H9 (cell line): ENCODE measurements around the gene TANK. TPM values are rescaled to one million over a fixed set of nuclear protein-coding genes. Genes with fewer than 3 reads are reported as not detected.

Experiments
- DNase-seq: peaks from one replicate; pipeline ENCODE4 v3.0.0-alpha.2; 2017
- H2AFZ ChIP-seq: one replicate; pipeline ENCODE4 v1.6.1; 2013; ENCODE audit warnings: mild to moderate bottlenecking, low read length, control low read depth, moderate library complexity
- H2AK5ac ChIP-seq: 2 replicates; pipeline ENCODE4 v1.6.1; 2013; ENCODE audit warnings: low read length, control low read depth, mixed read lengths; ENCODE audit not compliant: insufficient read length
- H2BK120ac ChIP-seq: one replicate; pipeline ENCODE4 v1.6.1; 2013; ENCODE audit warnings: low read depth, mild to moderate bottlenecking, low read length, control low read depth, inconsistent platforms; ENCODE audit not compliant: poor library complexity, severe bottlenecking
- H2BK12ac ChIP-seq: 2 replicates; pipeline ENCODE4 v1.6.1; 2013; ENCODE audit warnings: low read length, control low read depth, mixed read lengths, low read depth; ENCODE audit not compliant: insufficient read length
- H2BK15ac ChIP-seq: 2 replicates; pipeline ENCODE4 v1.6.1; 2013; ENCODE audit warnings: low read depth, low read length, control low read depth
- H2BK20ac ChIP-seq: one replicate; pipeline ENCODE4 v1.6.1; 2013; ENCODE audit warnings: low read depth, mild to moderate bottlenecking, low read length, control low read depth, inconsistent platforms; ENCODE audit not compliant: poor library complexity, severe bottlenecking
- H2BK5ac ChIP-seq: 2 replicates; pipeline ENCODE4 v1.6.1; 2013; ENCODE audit warnings: low read length, control low read depth, mixed read lengths; ENCODE audit not compliant: insufficient read length
- H3K14ac ChIP-seq: 2 replicates; pipeline ENCODE4 v1.6.1; 2013; ENCODE audit warnings: low read length, control low read depth; ENCODE audit not compliant: insufficient read depth
- H3K18ac ChIP-seq: 2 replicates; pipeline ENCODE4 v1.6.1; 2013; ENCODE audit warnings: low read depth, mild to moderate bottlenecking, mixed read lengths, low read length, control low read depth; ENCODE audit not compliant: insufficient read length
- H3K23ac ChIP-seq: 2 replicates; pipeline ENCODE4 v1.6.1; 2013; ENCODE audit warnings: low read length, control low read depth, mixed read lengths, low read depth; ENCODE audit not compliant: insufficient read length
- H3K23me2 ChIP-seq: 2 replicates; pipeline ENCODE4 v1.6.1; 2013; ENCODE audit warnings: low read depth, mild to moderate bottlenecking, mixed read lengths, low read length, control low read depth; ENCODE audit not compliant: insufficient read length, poor library complexity, severe bottlenecking
- H3K27ac ChIP-seq: 2 replicates; pipeline ENCODE4 v1.5.1; 2013; ENCODE audit warnings: low read length, control low read depth, mixed read lengths, low read depth; ENCODE audit not compliant: insufficient read length
- H3K27me3 ChIP-seq: 2 replicates; pipeline ENCODE4 v1.6.1; 2013; ENCODE audit warnings: low read length, control low read depth, inconsistent platforms; ENCODE audit not compliant: insufficient read depth
- H3K4ac ChIP-seq: 2 replicates; pipeline ENCODE4 v1.6.1; 2013; ENCODE audit warnings: low read depth, mild to moderate bottlenecking, control low read depth, inconsistent platforms, low read length, moderate library complexity
- H3K4me1 ChIP-seq: 2 replicates; pipeline ENCODE4 v1.6.1; 2013; ENCODE audit warnings: low read length, control low read depth, inconsistent platforms; ENCODE audit not compliant: insufficient read depth
- H3K4me2 ChIP-seq: 2 replicates; pipeline ENCODE4 v1.6.1; 2013; ENCODE audit warnings: low read length, control low read depth, mixed read lengths; ENCODE audit not compliant: insufficient read length, insufficient read depth
- H3K56ac ChIP-seq: 2 replicates; pipeline ENCODE4 v1.6.1; 2013; ENCODE audit warnings: low read depth, mild to moderate bottlenecking, mixed read lengths, low read length, control low read depth; ENCODE audit not compliant: insufficient read length
- H3K79me1 ChIP-seq: 2 replicates; pipeline ENCODE4 v1.6.1; 2013; ENCODE audit warnings: low read depth, mild to moderate bottlenecking, moderate library complexity, low read length, control low read depth, inconsistent platforms; ENCODE audit not compliant: insufficient read depth, poor library complexity, severe bottlenecking
- H3K79me2 ChIP-seq: 2 replicates; pipeline ENCODE4 v1.6.1; 2013; ENCODE audit warnings: low read length, control low read depth, inconsistent platforms; ENCODE audit not compliant: insufficient read depth
- H3K9ac ChIP-seq: 2 replicates; pipeline ENCODE4 v1.6.1; 2013; ENCODE audit warnings: low read length, control low read depth, mixed read lengths; ENCODE audit not compliant: insufficient read length; ENCODE audit errors: extremely low read depth
- H3K9me3 ChIP-seq: one replicate; pipeline ENCODE4 v1.6.1; 2013; ENCODE audit warnings: low read depth, low read length, inconsistent platforms; ENCODE audit not compliant: control insufficient read depth
- H3T11ph ChIP-seq: one replicate; pipeline ENCODE4 v1.6.1; 2013; ENCODE audit warnings: mild to moderate bottlenecking, low read length, control low read depth, inconsistent platforms
- H4K20me1 ChIP-seq: one replicate; pipeline ENCODE4 v1.6.1; 2013; ENCODE audit not compliant: control insufficient read depth, insufficient read length, insufficient read depth
- H4K5ac ChIP-seq: 2 replicates; pipeline ENCODE4 v1.6.1; 2013; ENCODE audit warnings: low read depth, mild to moderate bottlenecking, mixed read lengths, low read length, control low read depth; ENCODE audit not compliant: insufficient read length
- H4K8ac ChIP-seq: replicated peaks from 2 replicates; pipeline ENCODE4 v1.6.1; 2013; ENCODE audit warnings: low read length, control low read depth, mixed read lengths, low read depth; ENCODE audit not compliant: insufficient read length
- H4K91ac ChIP-seq: 2 replicates; pipeline ENCODE4 v1.6.1; 2013; ENCODE audit warnings: low read depth, mild to moderate bottlenecking, moderate library complexity, mixed read lengths, low read length, control low read depth; ENCODE audit not compliant: insufficient read length
- H3K27ac Mint-ChIP-seq, 3 experiments: 2 replicates in 2 of 3; 3 replicates in 1 of 3; pipeline ENCODE4 v1.8.0; 2020 to 2021; ENCODE audit warnings: mixed read lengths in 3 of 3, mild to moderate bottlenecking in 1 of 3, moderate library complexity in 1 of 3
- H3K27me3 Mint-ChIP-seq: 2 replicates; pipeline ENCODE4 v1.8.0; 2021; ENCODE audit warnings: low read depth, mild to moderate bottlenecking, moderate library complexity, mixed read lengths
- H3K36me3 Mint-ChIP-seq, 3 experiments: 2 replicates in 2 of 3; 3 replicates in 1 of 3; pipeline ENCODE4 v1.8.0; 2020 to 2021; ENCODE audit warnings: low read depth in 3 of 3, mixed read lengths in 3 of 3; ENCODE audit not compliant: insufficient read depth in 1 of 3
- H3K4me1 Mint-ChIP-seq, 2 experiments: 2 replicates each; pipeline ENCODE4 v1.8.0; 2020; ENCODE audit warnings: mixed read lengths in 2 of 2
- H3K4me3 Mint-ChIP-seq, 2 experiments: 2 replicates in 1 of 2; 3 replicates in 1 of 2; pipeline ENCODE4 v1.8.0; 2020 to 2021; ENCODE audit warnings: mild to moderate bottlenecking in 2 of 2, mixed read lengths in 2 of 2, moderate library complexity in 1 of 2
- H3K9me3 Mint-ChIP-seq, 2 experiments: 2 replicates in 1 of 2; 3 replicates in 1 of 2; pipeline ENCODE4 v1.8.0; 2020; ENCODE audit warnings: mild to moderate bottlenecking in 2 of 2, mixed read lengths in 2 of 2, moderate library complexity in 1 of 2
- WGBS: extraction: QIAGEN DNeasy Blood & Tissue Kit; methylation state at CpG from one replicate; pipeline ENCODE4 v1.1.7; 2013; ENCODE audit warnings: missing lambda C conversion rate, low lambda C conversion rate, mixed read lengths; ENCODE audit not compliant: insufficient read length; ENCODE audit errors: extremely low coverage; 5-methylcytosine and 5-hydroxymethylcytosine counted together
- total RNA-seq: library from RNA; stranded (reverse); gene quantifications from 2 replicates; pipeline ENCODE4 v1.2.1, GENCODE V29; 2021
- TF ChIP-seq, protein P1 (sequence below): fragments of 200-600 bp; sonication (generic); conservative IDR thresholded peaks from 3 replicates; pipeline ENCODE4 v1.8.0; 2021; ENCODE audit warnings: antibody characterized with exemption, mild to moderate bottlenecking

Gene TANK
- total RNA-seq, 1 experiment from 2014 or later, result 23.9 TPM

DNA sequence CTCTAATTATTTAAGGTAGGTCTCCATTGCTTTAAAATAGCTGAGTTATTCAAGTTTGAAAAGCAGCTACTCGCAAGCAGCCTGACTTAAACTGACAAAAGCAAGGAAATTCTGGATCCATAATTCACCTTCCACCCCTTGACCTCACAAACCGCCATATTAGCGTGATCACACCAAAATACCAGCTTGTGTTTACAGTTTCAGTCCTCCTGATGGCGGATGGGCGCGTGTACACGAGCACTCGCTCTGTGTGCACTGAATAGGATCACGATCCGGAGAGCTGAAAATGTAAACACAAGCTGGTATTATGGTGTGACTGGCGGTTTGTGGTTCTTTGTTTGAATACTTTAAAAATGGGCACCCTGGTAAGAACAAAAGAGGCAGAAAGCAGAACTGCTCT lies 105.6 kb downstream of the TANK start:
- H2AK5ac ChIP-seq, result no peak overlapping the region
- no peaks in the 10 kb centered on the region for H4K20me1 ChIP-seq
- Mint-ChIP-seq H3K36me3 (no peaks in the 10 kb centered on the region), H3K4me3 (no peak overlapping the region), H3K4me1 (peaks cover 0 to 4% of the 10 kb centered on the region in 2 experiments; a peak in 2 of 4 replicates), H3K9me3 (no peaks in the 10 kb centered on the region), H3K27ac (no peak overlapping the region), H3K27me3 (no peaks in the 10 kb centered on the region)
- no peak overlapping the region for H2BK5ac ChIP-seq
- H3K9me3 ChIP-seq, result no peaks in the 10 kb centered on the region
- no peak overlapping the region for H3K23ac ChIP-seq
- no peak overlapping the region for H3T11ph ChIP-seq
- TF ChIP-seq, protein P1, sequence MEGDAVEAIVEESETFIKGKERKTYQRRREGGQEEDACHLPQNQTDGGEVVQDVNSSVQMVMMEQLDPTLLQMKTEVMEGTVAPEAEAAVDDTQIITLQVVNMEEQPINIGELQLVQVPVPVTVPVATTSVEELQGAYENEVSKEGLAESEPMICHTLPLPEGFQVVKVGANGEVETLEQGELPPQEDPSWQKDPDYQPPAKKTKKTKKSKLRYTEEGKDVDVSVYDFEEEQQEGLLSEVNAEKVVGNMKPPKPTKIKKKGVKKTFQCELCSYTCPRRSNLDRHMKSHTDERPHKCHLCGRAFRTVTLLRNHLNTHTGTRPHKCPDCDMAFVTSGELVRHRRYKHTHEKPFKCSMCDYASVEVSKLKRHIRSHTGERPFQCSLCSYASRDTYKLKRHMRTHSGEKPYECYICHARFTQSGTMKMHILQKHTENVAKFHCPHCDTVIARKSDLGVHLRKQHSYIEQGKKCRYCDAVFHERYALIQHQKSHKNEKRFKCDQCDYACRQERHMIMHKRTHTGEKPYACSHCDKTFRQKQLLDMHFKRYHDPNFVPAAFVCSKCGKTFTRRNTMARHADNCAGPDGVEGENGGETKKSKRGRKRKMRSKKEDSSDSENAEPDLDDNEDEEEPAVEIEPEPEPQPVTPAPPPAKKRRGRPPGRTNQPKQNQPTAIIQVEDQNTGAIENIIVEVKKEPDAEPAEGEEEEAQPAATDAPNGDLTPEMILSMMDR, result no peak
- no peaks in the 10 kb centered on the region for H3K4me1 ChIP-seq
- H4K5ac ChIP-seq, result no peak overlapping the region
- no peak overlapping the region for H2AFZ ChIP-seq
- H4K91ac ChIP-seq, result no peak overlapping the region
- no peak overlapping the region for H3K27ac ChIP-seq
- no peaks in the 10 kb centered on the region for H3K27me3 ChIP-seq
- H3K14ac ChIP-seq, result no peak overlapping the region; the same call in 1 of the 2 replicates
- H3K4ac ChIP-seq, result no peak overlapping the region
- H3K18ac ChIP-seq, result no peak overlapping the region
- no peak overlapping the region for H2BK12ac ChIP-seq
- no peak overlapping the region for H2BK20ac ChIP-seq
- H3K79me2 ChIP-seq, result no peaks in the 10 kb centered on the region
- H3K9ac ChIP-seq, result no peak overlapping the region
- no peak for DNase-seq
- no peaks in the 10 kb centered on the region for H3K79me1 ChIP-seq
- H2BK15ac ChIP-seq, result no peak overlapping the region; the same call in 1 of the 2 replicates
- H3K56ac ChIP-seq, result no peak overlapping the region
- no peaks in the 10 kb centered on the region for H3K23me2 ChIP-seq
- peak overlapping the region; percentile 98 for H4K8ac ChIP-seq
- no CpG with 5 or more reads among the region's 11 CpGs for WGBS
- no peak overlapping the region for H3K4me2 ChIP-seq
- H2BK120ac ChIP-seq, result no peak overlapping the region
